Mesothelial cell of epicardium (in vitro differentiated cells): ENCODE measurements around the gene CDH2. TPM values are rescaled to one million over a fixed set of nuclear protein-coding genes. Genes with fewer than 3 reads are reported as not detected.
A peak's percentile ranks its signal among the peaks of the same experiment; 100 is the strongest.

Experiments
- DNase-seq, 2 experiments: peaks; one replicate each; pipeline ENCODE4 v3.0.0; 2021; ENCODE audit warnings: low spot score in 2 of 2; ENCODE audit not compliant: unreplicated experiment in 2 of 2
- H3K27ac Mint-ChIP-seq: 2 replicates; pipeline ENCODE4 v1.8.0; 2021; ENCODE audit warnings: mixed read lengths
- H3K27me3 Mint-ChIP-seq: 2 replicates; pipeline ENCODE4 v1.8.0; 2021; ENCODE audit warnings: low read depth, mixed read lengths
- H3K36me3 Mint-ChIP-seq: 2 replicates; pipeline ENCODE4 v1.8.0; 2021; ENCODE audit warnings: mixed read lengths
- H3K4me1 Mint-ChIP-seq: 2 replicates; pipeline ENCODE4 v1.8.0; 2021; ENCODE audit warnings: mixed read lengths
- H3K4me3 Mint-ChIP-seq: 2 replicates; pipeline ENCODE4 v1.8.0; 2021; ENCODE audit warnings: mild to moderate bottlenecking, moderate library complexity, mixed read lengths
- H3K9me3 Mint-ChIP-seq: 2 replicates; pipeline ENCODE4 v1.8.0; 2021; ENCODE audit warnings: mixed read lengths
- CTCF ChIP-seq: fragments of 200-600 bp; sonication (generic); IDR thresholded peaks from one replicate; pipeline ENCODE4 v1.5.0; 2021; ENCODE audit warnings: antibody characterized with exemption; ENCODE audit not compliant: unreplicated experiment
- total RNA-seq: library from RNA; stranded (reverse); gene quantifications from 3 replicates; pipeline ENCODE4 v1.2.1, GENCODE V29; 2021

Gene CDH2
- total RNA-seq, 1 donor from 2014 or later, result 46.6 TPM

- H3K4me1 Mint-ChIP-seq, result peaks cover 18% of the 10 kb centered on the region
Observed at GRCh38 chr18:28065031-28065792, 111.7 kb downstream of the CDH2 start.

GRCh38 chr18:28063926-28064325, 113.0 kb downstream of the CDH2 start:
- Mint-ChIP-seq H3K4me3 (no peak overlapping the region), H3K9me3 (peaks cover 26% of the 10 kb centered on the region), H3K36me3 (peaks cover 1% of the 10 kb centered on the region), H3K27ac (peak overlapping the region; percentile 45), H3K27me3 (no peaks in the 10 kb centered on the region), H3K4me1 (peaks cover 18% of the 10 kb centered on the region)
- no peak for DNase-seq
- TF ChIP-seq CTCF, result no peak

More at GRCh38 chr18:28065031-28065792, 111.7 kb downstream of the CDH2 start:
- Mint-ChIP-seq H3K36me3 (peaks cover 1% of the 10 kb centered on the region), H3K9me3 (peaks cover 24% of the 10 kb centered on the region), H3K27me3 (no peaks in the 10 kb centered on the region), H3K27ac (no peak overlapping the region), H3K4me3 (no peak overlapping the region)
- no peak for TF ChIP-seq CTCF
- DNase-seq, result no peak

GRCh38 chr18:28063271-28063761, 113.6 kb downstream of the CDH2 start:
- Mint-ChIP-seq H3K9me3 (peaks cover 28% of the 10 kb centered on the region), H3K4me3 (no peak overlapping the region), H3K4me1 (peaks cover 18% of the 10 kb centered on the region), H3K36me3 (peaks cover 1% of the 10 kb centered on the region), H3K27me3 (no peaks in the 10 kb centered on the region), H3K27ac (peak overlapping the region; percentile 45)
- TF ChIP-seq CTCF, result no peak
- DNase-seq, result no peak

- no peak overlapping the region for H3K4me3 Mint-ChIP-seq
- H3K9me3 Mint-ChIP-seq, result peaks cover 28% of the 10 kb centered on the region
- H3K27me3 Mint-ChIP-seq, result no peaks in the 10 kb centered on the region
- H3K4me1 Mint-ChIP-seq, result peaks cover 18% of the 10 kb centered on the region
- H3K27ac Mint-ChIP-seq, result no peak overlapping the region
- TF ChIP-seq CTCF, result no peak
- no peak for DNase-seq
- no peaks in the 10 kb centered on the region for H3K36me3 Mint-ChIP-seq
Observed at GRCh38 chr18:28062443-28062842, 114.5 kb downstream of the CDH2 start.

GRCh38 chr18:28059861-28060260, 117.1 kb downstream of the CDH2 start:
- DNase-seq, result no peak
- Mint-ChIP-seq H3K27me3 (no peaks in the 10 kb centered on the region), H3K36me3 (no peaks in the 10 kb centered on the region), H3K4me1 (peaks cover 13% of the 10 kb centered on the region), H3K9me3 (peaks cover 17% of the 10 kb centered on the region), H3K27ac (no peak overlapping the region), H3K4me3 (no peak overlapping the region)
- no peak for TF ChIP-seq CTCF
